ENCODE results near the gene APCDD1.
"Not testable (repeated sequence)": the region's sequence is repeated elsewhere in the genome, so short reads cannot be mapped to it uniquely, and the experiment has no call there.

The APCDD1 gene

DNA sequence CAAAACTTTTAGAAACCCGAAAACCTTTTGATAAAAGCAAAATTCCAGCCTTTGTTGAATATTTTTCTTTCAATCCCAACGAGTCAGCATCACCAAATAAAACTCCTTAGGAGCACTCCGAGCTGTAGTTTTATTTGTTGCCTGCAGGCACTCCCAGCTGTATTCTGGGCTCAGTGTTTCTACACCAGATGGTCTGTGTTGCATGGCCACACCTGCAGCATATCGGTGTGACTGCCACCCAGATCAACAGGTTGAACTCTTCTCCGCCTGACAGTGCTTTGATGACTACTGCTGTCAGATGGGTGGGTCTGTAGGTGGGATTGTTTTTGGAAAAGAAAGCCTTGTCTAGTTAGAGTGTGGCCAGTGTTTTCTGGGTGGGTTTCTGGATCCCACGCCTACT is 32.7 kb downstream of the APCDD1 start:
- DNase-seq (ENCODE audit: low read depth in 1 of 2, low spot score in 1 of 2), result no peak

DNA sequence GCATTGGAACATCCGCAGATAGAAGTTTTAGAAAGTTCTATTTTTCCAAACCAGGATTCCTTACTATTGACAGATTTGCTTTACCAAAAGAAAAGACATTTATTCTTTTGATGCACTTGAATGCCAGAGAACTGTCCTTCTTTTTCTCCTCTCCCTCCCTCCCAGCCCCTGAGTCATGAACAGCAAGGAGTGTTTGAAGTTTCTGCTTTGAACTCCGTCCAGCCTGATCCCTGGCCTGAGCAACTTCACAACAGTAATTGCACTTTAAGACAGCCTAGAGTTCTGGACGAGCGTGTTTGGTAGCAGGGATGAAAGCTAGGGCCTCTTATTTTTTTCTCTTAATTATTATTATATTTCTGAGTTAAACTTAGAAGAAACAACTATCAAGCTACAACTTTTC is 33.6 kb downstream of the APCDD1 start:
- DNase-seq (ENCODE audit: low read depth in 1 of 2, low spot score in 1 of 2), result no peak

DNA sequence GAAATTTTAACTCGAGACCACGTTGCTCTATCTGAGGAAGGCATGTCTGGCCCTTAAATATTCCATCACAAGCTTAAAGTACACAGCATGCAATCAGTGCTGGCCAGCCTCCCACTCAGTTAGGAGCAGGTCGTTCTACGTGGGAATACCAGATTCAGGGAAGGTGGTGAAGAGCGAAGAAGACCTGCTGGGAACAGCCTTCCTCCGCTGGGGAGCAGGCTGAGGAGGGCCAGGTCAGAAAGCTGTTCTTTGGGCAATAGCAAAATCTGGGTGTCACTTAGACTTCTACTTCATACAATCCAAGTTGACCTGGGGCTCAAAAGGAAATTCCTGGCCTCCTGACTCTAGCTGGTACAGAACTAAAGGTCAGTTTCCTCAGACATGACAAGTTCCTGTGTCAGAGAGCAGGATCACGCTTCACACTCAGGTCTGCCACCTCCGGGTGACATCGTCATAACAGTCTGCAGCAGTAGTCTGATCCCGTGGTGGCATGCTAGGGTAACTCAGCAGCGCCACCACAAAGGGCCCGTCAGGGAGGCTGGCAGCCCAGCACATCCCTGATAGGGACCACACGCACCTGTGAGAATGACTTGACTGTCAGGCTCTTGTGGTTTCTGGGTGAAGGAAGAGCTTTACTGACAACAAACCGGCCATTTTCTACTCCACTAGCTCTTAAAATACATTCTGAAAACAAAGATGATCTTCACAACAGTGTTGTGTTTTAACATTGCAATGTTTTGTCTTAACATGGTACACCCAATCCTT is 36.1 kb downstream of the APCDD1 start:
- DNase-seq (ENCODE audit: low read depth in 1 of 2, low spot score in 1 of 2), result peak in 1 of 2 donors; percentile 24

DNA sequence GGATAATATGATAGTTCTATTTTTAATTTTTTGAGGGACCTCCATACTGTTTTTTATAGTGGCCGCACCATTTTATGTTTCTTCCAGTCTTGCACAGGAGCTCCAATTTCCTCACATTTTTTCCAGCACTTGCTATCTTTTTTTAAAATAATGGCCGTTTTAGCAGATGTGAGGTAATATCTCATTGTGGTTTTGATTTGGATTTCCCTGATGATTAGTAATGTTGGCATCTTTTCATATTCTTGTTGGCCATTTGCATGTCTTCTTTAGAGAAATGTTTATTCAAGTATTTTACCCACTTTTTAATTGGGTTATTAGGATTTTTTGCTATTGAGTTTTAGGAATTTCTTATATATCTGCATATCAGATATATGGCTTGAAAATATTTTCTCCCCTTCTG is 41.5 kb downstream of the APCDD1 start:
- no peak for DNase-seq (ENCODE audit: low read depth in 1 of 2, low spot score in 1 of 2)

DNA sequence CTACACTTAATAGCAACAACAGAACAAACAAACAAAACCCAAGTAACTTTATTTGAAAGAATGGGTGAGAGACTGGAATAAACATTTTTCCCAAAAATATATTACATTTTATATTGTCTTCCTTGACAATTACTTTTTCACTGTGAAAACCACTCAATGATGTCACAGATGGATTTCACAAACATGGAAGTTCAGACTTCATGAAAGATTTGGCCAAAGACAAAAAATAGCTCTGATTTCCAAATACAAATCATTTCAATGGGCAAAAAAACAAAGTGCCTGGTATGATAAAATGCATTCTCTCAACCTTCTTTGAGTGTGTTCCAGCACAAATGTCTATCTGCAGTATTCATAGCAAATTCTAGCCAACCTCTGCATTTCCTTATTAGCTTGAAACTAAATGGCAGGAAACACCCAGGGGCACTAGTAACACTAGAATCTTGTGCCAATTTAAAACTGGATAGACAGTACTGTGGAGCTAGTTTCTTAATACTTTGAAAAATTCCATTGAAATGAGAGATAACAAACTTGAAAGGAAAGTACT is 42.8 kb downstream of the APCDD1 start:
- no peak for DNase-seq (ENCODE audit: low read depth in 1 of 2, low spot score in 1 of 2)

DNA sequence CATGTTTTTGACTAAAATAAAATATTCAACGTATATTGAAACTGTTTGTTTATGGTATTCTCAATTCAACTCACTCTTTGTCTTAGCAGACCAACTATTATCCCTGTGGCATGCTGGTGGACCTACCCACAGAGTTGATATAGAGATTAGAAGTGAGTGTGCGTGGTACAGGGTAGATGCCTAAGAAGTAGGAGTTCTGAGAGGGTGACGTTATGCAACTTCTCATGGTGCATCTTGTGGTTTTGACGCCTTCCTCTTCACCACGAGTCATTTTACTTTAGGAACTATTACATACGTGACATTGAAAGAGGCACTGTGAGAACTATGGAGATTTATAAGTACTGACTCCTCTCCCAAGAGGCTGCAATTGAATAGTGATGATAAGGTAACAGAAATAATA is 44.8 kb downstream of the APCDD1 start:
- no peak for DNase-seq (ENCODE audit: low read depth in 1 of 2, low spot score in 1 of 2)

DNA sequence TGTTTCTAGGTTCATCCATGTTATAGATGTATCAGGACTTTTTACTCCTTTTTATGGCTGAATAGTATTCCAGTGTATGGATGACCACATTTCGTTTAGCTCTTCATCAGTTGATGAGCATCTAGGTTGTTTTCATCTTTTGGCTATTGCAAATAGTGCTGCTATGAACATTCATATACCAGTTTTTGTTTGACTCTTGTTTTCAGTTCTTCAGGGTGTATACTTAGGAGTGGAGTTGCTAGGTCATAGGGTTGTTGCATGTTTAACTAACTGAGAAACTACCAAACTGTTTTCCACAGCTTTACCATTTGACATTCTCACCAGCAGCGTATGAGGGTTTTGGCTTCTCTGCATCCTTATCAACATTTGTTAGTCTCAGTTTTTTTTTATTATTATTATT is 45.6 kb downstream of the APCDD1 start:
- DNase-seq (ENCODE audit: low read depth in 1 of 2, low spot score in 1 of 2), result no peak

DNA sequence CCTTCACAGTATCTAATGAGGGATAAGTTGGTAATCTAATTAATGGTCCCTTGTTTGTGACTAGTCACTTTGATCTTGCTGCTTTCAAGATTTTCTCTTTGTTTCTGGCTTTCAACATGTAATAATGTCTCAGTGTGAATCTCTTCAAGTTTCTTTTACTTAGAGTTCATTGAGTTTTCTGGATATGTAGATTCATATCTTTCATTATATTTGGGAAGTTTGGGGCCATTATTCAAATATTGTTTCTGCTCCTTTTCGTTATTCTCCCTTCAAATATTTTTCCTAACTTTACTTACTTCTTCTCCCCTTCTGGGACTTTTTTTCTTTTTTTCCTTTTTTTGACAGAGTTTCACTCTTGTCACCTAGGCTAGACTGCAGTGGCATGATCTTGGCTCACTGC is 50.3 kb downstream of the APCDD1 start:
- DNase-seq (ENCODE audit: low read depth in 1 of 2, low spot score in 1 of 2), result no peak

DNA sequence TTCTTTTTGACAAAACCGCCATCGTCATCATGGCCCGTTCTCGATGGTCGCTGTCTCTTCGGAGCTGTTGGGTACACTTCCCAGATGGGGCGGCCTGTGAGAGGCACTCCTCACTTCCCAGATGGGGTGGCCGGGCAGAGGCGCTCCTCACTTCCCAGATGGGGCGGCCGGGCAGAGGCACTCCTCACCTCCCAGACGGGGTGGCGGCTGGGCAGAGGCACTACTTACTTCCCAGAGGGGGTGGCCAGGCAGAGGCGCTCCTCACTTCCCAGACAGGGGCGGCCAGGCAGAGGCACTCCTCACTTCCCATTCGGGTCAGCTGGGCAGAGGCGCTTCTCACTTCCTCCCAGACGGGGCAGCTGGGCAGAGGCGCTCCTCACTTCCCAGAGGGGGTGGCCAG is 51.5 kb downstream of the APCDD1 start:
- not testable (repeated sequence) for DNase-seq (ENCODE audit: low read depth in 1 of 2, low spot score in 1 of 2)

DNA sequence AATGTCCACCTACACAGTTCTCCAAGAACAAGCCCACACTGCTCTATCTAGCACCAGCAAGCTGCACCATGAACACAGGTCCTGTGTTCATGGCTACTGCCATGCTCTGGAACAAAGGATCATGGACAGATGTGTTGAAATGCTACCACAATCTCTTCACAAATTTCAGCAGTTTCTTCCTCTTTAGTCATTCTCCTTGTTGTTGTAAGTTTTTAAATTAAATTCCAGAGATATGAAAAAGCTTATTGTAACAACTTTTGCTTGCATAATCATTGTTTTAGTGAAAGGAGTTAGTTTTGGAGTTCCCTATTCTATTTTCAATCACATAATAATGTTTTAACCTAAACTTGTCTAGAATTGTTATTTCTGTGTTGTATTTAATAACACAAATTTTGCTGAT is 54.2 kb downstream of the APCDD1 start:
- no peak for DNase-seq (ENCODE audit: low read depth in 1 of 2, low spot score in 1 of 2)

DNA sequence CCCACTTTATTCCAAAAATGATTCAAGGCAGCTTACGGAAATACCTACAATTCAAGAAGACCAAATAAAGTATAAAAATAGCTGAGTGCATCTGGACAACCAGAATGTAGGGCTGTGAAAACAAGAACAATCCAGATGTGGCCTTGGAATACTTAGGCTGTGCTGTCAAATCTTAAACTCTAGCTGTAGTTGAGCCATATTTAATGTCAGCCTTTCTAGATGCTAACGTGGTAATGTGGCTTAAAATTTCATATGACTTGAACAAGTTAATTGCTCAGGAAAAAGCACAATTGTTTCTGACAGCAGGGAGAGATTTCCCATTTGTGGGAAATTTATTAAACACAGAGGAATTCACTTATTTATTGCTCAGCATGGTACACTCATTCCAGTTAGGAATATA is 56.8 kb downstream of the APCDD1 start:
- DNase-seq (ENCODE audit: low read depth in 1 of 2, low spot score in 1 of 2), result no peak

DNA sequence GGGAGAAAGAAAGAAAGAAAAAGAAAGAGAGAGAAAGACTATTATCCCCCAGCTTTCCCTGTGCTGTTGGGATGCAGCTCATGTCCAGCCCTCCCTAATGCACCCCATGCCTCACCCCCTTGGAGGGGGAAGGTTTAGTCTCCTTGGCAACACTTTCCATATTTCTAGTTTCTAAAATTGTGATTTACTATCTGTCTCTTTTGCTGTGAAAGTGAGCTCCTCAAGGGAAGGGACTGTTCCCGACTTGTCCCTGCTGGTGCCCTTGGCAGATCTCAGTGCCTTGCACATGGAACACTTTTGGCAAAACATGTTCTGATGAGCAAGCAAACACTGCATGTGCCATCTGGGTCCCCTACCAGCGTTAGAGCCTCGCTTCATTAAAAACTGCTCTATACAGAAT is 59.6 kb downstream of the APCDD1 start:
- DNase-seq (ENCODE audit: low read depth in 1 of 2, low spot score in 1 of 2), result no peak

DNA sequence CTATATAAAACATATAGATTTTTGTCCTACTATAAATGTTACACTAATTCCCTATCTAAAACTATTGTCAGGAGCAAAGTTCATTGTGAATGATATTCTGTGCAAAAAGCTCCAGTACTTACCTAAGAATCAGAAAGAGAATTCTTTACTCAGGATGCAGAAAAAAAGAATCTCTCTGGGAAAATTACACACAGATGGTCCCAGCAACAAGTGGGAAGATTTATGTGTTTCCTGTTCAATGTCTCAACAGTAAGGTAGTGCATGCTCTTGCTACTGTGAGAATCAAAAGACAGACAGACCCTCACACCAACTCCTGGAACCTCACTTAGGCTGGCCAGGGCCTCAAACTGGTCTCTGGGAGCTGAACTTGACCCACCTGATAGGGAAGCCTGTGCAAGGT is 60.2 kb downstream of the APCDD1 start:
- DNase-seq (ENCODE audit: low read depth in 1 of 2, low spot score in 1 of 2), result no peak

DNA sequence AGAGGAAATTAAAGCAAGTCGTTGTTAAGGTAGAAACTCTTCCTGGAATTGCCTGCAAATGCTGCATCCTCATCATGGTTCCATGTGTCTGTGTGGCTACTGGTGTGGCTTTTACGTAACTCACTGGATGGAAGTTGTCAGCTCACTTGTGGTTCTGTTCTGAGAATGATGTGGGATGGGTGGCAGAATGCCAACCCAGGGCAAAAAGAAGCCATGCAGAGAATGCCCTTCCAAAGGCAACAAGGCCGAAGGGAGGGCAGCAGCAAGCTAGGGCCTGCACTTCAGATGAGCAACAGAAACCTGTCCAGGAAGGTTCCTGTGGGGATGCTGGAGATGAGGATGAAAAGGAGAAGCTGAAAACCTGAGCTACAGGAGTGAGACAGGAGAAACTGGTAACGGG is 61.0 kb downstream of the APCDD1 start:
- no peak for DNase-seq (ENCODE audit: low read depth in 1 of 2, low spot score in 1 of 2)

DNA sequence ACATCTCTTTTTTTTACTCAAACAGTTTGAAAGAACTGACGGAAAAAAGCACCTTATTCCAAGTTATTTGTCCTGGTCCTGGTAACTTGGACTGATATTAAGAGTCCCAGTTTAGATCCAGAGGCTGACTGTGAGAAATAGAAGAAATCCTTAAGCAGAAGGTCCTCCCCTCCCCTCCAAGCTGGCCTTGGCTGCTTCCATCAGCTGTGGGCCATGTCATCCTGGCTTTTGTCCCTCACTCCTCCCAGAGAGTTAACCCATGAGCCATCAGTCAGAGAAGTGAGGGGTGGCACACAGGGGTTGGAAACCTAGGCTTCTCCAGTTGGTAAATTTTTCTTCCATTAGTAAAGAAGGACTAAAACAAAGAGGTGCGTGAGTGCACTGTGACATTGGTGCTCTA is 61.6 kb downstream of the APCDD1 start:
- DNase-seq (ENCODE audit: low read depth in 1 of 2, low spot score in 1 of 2), result no peak

DNA sequence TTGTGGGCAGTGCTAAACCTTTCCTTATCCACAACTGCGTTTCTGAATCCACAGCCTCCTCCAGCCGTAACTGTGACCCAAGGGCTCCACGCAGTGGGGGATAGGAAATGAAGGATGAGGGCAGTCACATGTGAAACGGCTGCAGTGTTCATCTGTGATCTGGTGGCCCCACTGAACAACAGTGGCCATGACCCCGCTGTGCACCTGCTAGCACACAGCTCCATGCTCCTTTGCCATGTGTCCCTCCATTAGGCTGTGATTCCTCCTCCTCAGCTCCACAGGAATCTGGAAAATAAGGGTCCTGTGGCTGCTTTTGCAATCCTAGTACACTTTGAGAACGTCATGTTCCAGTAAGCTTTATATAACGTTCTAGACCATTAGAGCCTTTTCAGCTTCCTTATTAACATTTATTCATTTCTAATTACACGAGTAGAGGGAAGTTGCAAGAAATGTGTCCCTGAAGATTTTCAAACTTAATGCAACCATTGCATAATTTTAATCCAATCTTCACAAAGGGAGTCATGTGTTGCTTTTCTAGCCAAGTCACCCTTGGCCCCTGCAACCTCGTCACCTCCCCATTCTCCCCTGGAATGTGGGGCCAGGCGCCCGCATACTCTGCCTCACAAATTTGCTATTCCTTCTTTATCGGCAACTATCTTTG is 64.3 kb downstream of the APCDD1 start:
- no peak for DNase-seq (ENCODE audit: low read depth in 1 of 2, low spot score in 1 of 2)

DNA sequence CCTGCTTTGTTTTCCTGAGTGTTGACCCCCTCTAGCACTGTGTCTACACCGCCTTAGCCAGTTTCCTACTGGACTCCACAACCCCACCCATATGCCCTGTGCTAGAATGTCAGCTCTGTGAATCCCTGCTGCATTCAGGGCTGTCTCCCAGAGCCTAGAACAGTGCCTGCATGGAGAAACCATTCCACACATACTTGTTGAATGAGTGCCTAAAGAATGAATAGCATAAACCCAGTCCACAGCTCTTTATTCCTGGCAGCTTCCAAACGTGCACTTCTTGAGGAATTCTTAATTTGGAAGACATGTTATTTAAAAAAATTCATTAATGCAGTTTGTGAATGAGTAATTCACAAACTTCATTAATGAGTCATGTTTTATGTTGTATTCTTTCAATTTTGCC is 64.9 kb downstream of the APCDD1 start:
- DNase-seq (ENCODE audit: low read depth in 1 of 2, low spot score in 1 of 2), result no peak

DNA sequence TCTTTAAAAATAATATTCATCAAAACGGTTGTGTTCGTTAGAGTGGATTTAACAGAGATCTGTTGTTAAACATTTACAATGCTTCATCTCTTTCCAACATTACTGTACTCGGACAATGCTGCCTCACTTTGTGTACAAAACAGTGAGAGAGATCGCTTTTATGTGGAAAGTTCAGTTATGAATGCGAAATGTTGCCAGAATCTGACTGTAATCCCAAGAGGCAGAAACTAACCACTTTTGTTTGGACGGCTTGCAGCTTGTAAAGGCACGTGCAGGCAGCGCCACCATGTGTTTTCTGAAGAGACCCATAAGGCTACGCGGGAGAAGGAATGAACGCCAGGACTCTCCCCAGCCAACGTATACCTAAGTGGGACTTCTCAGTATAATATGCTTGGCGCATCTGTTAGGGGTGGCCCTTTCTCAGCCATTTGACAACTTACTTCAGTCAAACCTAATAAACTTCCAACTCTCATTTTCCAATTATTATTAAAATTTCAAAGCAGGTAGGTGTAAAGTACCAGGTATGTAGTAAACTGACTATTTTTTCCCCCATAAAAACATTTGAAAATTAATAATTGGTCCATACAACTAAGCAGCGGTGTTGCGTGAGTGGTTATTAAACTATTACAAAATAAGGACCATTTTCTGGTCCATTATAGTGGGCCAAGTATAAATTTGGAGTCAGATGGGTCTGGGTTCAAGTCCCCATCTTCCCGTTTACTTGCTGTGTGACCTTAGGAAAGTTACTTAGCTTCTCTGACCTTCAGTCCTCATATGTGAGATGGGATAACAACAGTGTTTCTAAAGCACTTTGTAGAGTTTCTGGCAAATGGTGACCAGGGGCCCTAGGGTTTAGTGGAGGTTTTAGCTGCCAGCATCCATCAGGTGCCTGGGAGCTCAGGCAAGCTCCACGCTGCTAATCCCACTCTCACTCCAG is 65.8 kb downstream of the APCDD1 start:
- DNase-seq (ENCODE audit: low read depth in 1 of 2, low spot score in 1 of 2), result peak in 1 of 2 donors; percentile 22

DNA sequence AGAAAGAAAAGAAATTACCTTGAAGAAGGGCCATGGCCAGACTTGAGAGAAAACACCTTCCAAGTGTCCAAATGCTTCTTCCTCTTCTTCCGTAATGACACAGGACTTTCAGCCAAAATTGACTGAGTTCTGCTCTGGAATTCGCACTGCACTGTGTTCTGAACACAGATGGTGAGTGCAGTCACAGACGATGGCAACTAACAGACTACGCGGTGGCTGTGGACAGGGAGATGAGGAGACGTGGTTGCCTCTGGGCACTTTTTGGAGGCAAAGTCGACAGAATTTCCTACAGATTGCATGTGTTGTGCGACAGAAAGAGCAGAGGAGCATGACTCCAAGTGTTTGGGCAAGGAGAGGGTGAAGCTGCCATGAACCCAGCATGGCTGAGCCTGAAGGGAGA is 67.1 kb downstream of the APCDD1 start:
- no peak for DNase-seq (ENCODE audit: low read depth in 1 of 2, low spot score in 1 of 2)

DNA sequence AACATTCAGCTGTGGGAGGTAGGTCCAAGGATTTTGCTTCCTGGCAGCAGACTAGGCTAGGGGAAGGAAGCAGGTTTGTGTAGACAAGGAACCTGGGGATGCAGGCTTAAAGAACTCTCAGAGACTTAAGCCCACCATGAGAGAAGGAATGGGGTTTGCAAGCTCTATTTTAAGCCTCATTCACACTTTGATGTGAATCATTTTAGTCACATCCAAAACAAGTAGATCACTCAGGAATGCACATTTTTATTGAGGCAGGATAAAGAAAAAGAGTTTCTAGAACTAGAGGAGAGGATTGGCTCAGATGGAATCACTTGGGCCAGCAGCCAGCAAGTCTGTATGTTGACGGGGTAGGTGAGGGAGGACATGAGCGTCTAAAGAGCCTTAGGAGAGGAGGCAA is 68.1 kb downstream of the APCDD1 start:
- no peak for DNase-seq (ENCODE audit: low read depth in 1 of 2, low spot score in 1 of 2)

DNA sequence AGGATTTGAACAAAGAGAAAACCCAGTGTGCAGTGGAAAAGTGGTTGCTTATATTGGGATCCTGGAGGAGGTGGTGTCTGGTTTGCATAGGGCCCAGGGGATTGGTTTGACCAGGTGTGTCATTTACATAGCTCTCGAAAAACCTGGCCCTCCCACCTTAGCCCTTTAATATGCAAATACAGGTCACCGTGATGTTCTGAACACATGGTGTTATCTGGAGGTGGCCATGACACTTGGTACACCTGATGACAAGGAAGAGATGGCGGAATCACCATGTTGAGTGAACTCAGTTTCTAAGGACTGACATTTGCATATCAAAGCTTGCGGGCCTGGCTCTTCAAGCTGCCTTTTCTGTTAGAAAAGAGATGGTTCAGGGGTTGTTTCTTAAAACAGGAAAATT is 69.1 kb downstream of the APCDD1 start:
- DNase-seq (ENCODE audit: low read depth in 1 of 2, low spot score in 1 of 2), result no peak
